Inflammatory macrophage treated with lipopolysaccharide for 4 hours (primary cell): ENCODE data around the gene NFIB.

Source experiments
- DNase-seq: peaks from one replicate; pipeline ENCODE4 v3.0.0-alpha.2; 2020

Gene NFIB

DNA sequence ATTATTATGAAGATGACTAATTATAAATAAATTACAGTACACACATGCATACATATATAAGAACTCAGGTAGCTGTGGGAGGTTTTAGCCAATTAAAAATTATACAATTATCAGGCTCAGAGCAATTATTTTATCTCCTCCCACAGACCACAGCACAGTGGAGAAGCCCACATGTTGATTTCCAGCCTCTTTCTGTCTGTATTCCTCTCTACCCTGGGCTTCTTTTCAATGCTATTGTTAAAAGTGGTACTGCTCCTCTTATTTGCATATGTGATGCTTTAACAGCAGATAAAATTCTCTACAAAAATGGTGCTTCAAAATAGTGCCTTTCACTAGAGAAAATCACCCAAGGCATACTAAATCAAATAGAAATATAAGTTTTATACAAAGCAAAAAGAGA, 218.7 kb downstream of the NFIB start:
- no peak for DNase-seq

GRCh38 chr9:14094491-14094890, 219.4 kb downstream of the NFIB start:
- no peak for DNase-seq

GRCh38 chr9:14092344-14092743, 221.6 kb downstream of the NFIB start:
- DNase-seq = no peak

DNA sequence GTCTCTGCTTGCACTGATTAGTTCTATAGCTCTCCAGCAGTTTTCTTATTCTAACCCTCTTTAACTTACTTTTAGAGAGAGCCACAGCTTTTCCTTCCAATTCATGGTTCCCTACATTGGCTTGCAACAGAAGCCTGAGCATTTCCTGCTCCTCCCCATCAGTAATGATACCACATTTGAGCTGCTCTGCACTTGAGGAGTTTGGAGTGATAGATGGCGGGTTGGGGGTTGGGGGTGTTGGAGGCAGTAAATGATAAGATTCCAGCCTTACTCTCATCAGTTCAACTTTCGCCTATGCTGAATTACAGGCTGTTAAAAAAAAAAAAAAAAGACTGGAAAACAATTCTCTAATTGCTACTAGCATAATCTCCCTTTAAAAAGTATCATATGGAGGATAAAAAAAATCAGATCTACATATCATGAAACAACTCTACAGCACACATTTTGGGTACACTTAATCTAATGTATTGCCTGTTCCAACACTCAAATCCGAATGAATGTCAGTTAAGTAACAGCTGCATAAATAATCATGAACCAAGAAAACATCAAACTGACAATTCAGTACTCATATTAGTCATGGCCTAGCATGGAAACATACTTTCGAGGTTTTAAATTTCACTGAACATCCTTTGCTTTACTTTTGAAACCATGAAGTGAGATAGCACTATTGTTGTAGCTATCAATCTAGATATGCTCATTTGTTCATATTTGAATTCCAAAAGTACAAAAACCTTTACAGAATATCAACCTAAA, 224.7 kb downstream of the NFIB start:
- no peak for DNase-seq

DNA sequence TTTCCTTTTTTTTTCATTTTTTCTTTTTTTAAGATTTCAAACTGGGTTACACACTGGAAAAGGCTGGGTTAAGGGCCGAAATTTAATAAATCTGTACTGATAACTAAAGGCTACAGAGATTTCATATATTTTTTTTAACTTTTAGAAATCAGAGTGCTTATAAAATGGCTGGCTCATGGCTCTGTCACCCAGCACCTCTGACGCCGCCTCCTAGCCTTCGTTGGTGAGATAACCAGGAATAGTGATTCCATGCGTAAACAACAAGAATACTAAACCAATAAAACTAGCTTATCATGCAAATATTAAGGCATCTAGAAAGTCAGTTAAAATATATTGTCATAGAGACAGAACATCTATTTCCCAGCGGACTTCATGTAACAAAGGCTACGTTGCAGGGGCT, 226.4 kb downstream of the NFIB start:
- no peak for DNase-seq

DNA sequence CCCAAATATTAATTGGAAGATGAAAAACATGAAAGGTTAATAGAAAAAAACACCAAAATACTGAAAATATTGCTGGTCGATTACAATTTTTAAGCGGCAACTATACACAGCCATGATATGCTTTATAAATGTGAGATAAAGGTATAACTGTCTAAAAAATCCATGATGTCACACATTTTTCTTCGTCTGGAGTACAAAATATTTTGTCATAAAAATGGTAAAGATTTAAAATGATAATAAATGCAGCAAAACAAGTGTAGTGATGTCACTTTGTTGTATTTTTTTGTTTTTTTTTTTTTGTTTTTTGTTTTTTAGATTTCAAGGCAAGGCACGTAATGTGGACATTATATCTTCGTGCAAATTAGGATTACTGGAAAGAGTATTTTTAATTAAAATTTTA, 227.4 kb downstream of the NFIB start:
- no peak for DNase-seq

DNA sequence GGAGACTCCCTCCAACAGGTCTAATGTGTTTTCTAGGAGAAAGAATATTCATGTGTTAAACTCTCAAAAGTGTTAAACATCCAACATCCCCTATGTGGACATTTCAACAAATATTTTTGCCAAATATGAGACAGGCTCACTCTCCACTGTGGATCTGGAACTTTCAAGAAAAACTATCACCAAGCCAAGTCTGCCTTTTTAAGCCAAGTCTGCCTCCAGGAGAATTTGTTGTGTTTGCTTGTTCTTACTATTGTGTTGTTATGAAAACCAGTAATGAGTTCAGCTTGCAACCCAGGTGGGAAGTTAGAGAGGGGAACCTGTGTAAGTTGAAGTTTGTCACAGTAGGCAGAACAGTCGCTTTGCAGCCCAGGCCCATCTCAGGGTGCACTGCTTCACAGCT, 228.1 kb downstream of the NFIB start:
- DNase-seq = no peak

GRCh38 chr9:14084867-14085266, 229.1 kb downstream of the NFIB start:
- no peak for DNase-seq

DNA sequence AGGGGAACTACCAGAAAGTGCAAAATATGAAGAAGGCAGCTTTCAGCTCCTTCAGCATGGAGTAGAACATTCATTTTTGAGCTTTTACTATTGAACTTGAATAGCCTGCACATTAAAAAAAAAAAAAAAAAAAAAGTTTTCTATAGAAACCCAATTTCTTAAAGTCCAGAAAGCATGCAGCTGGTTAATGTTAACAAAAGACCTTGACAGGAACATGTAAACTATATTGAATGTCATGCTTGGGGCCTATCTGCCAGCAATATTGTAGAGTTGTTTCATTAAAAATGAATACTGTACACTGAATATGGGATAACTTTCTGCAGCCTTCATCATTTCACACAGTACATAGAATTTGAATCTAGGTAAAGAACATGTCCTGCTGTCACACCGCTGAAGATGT, 230.6 kb downstream of the NFIB start:
- no peak for DNase-seq

DNA sequence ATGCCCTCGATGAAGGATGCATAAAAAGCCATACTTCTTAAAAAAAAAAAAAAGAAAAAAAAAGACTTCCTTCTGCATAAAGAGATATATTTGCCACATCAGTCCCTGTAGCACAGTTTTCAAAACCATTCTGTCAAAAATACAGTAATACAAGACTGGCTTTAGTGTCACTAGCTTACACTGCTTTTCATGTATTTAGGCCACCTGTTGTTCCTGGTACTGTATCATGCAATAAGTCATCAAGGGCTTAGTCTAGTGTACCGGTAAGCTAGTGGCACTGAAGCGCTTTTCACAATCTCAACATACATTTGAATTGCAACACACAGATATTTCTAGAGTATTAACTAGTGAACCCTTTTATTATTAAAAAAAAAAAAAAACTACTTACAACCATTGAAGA, 231.2 kb downstream of the NFIB start:
- no peak for DNase-seq

DNA sequence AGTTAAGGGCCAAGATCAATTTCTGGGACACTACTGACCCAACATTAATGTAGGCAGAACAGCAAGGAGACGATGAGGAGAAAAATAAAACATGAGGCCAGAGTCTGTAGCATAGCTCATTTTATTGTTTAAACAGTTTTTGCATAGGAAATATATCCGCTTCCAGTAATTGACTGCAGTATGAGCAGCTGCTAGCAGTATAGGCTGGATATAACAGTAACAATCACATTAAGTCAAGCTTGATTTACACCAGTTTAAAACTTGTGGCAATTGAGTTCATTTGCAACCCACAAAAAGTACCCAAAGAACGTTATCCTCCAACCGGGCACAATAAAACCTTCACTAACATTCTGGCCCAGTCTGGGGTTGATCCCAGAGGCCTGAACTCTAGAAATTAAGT, 232.2 kb downstream of the NFIB start:
- no peak for DNase-seq

DNA sequence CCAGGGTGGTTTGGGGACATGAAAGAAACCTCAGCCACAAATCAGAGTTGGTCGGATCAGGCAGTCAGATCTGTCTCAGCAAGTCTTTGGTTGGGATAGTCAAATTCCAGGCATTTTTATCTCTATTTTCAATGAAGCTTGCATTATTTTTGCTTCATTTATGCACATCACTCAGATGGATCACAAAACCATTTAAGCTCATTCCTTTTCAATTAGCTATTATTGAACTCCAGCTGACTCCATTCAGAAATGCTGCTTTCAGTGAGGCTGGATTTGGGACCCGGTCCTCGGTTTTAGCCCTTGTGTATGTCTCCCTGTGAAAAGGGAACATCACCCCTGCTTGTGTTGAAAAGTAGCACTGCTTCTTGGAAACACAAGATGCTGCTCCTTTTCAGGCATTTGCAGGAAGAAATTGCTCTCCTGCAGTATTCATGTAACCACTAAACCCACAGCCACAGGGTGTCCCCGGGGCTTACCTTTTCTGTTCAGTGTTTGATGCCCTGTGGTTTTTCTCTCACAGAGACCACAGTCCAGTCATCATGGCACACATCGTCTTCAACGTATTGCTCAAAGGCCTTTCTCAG, 232.9 kb downstream of the NFIB start:
- DNase-seq = no peak

GRCh38 chr9:14079440-14079839, 234.5 kb downstream of the NFIB start:
- DNase-seq = no peak

GRCh38 chr9:14077672-14078071, 236.3 kb downstream of the NFIB start:
- DNase-seq = no peak

- no peak for DNase-seq
Measured at GRCh38 chr9:14075218-14075617, 238.7 kb downstream of the NFIB start.

- no peak for DNase-seq
Measured at GRCh38 chr9:14072850-14073249, 241.1 kb downstream of the NFIB start.

DNA sequence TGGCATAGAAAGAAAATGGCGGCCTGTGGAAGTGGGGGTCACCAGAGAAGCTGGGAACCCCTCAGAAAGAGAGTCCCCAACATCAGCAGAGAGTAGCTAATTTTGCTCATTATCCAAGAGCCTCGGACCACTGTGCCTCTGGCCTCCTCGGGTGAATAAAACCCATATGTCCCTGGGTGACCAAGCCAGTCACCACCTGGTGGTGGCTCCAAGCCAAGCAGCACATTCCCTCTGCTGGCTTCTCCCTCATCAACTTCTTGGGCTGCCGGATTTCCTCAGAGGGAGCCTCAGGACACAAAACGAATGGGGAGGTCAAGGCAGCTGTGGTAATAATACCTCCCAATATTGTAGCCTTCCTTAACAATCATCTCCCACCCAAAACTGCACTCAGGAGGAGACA, 242.5 kb downstream of the NFIB start:
- no peak for DNase-seq

- DNase-seq = no peak
Measured at GRCh38 chr9:14068690-14069089, 245.3 kb downstream of the NFIB start.

DNA sequence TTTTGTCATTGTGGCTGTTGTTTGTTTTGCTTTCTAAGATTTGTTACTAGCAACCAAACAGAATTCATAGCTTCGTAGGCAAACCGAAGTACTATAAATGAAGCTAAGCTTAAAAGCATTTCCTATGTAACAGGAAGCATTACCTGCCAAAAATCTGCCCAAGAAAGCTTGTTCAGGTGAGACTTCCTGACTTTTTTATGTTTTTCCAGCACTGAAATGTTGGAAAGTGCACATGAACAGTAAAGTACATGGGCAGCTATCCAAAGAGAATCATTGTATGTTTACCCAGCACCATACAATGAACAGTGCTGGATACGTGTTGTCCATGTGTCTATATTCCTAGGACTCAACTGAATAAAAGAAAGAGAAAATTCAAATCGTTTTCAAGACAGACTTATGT, 247.1 kb downstream of the NFIB start:
- no peak for DNase-seq

DNA sequence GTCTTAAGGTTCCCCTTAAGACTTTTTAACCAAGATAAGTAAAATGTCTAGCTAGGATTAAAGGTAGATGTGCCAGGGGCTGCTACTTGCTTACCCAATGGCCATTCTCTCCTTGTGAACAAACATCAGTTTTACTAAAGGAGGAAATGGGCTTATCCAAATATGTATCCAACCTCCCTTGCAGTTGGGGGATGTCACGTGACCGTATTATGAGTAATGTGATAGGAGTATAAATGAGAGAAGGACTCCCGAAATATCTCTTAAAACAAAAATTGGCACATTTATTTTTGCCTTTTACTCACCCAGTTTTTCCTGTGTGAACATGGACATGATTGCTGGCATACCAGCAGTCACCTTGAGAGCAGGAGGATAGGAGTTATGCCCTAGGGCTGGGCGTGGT, 247.9 kb downstream of the NFIB start:
- no peak for DNase-seq

DNA sequence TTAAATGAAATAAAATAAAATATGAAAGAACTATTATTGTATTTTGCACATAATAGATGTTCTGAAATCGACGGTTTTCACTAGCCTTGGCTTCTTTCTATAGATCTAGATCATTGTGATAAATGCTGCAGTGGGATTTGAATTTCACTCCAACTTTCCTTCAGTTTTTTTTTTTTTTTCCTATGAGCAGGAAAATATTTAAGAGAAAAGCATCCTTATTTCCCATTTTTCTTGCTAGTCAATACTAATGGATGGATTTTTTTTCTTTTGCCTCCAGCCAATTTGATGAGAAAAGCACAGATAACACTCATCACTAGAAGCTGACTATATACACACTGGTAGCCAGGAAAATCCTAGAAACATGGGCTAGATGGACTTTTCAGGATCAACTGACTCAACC, 249.0 kb downstream of the NFIB start:
- no peak for DNase-seq

GRCh38 chr9:14063756-14064155, 250.2 kb downstream of the NFIB start:
- DNase-seq = no peak

DNA sequence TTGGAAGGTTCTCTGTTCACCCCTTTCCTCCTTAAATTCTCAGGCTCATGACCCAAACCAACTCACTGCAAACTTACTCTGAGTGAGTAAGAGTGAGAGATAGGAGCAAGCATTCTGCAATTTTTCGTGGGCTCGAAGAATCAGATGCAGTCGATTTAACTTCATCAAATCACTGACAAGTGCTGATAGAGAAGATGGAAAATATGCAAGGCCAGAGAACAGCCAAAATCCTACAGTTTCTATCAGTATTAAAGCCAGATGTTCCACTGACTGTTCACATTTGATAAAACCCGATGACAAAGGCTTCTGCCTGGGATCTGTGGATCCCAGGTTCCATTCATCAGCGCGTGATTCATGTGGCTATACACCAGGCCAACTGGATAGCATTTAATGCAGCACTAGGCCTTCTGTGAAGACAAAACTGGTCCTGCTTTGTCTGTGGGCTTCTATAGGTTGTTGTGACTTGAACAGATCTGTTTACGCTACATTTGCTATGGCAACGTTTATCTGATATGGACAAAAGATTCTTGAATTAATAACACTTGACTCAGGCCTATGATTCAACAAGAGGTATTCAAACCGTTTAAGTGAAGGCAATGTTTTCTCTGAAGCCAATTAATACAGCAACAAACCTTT, 251.2 kb downstream of the NFIB start:
- DNase-seq = no peak

DNA sequence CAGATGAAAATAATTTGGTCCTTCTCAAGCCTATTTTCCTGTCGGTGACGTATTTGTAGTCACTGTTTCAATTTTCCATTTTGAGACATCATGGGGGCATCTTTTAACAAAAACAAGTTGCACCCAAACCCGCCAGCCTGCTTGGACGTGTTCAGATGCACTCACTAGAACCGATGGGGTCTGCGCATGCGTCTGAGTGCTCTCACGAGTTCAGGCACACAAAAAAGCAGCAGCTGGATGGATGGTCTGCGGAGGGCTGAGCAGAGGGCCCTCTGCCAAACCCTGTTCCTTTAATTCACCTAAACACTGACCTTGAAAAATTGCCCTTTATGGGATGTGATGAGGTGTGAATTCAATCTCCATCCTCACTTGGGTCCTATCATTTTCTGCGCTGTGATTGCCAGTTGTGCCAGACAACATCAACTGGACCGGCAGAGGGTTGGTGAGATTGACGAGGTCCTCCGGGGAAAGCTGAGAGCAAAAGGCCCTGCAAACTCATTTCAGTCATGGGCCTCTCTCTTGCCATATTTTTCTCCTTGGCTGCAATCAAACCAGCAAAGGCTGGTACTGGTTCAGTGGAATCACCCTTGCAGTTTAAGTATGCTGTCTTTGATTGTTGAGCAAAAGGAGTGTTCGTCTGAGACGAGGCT, 251.9 kb downstream of the NFIB start:
- no peak for DNase-seq
